AG04450 (cell line): Measurements from ENCODE around the gene KCNAB2. TPM values are rescaled to one million over a fixed set of nuclear protein-coding genes. Genes with fewer than 3 reads are reported as not detected.

Experiments used
- CTCF ChIA-PET: fragments of 300-600, 350-600 bp; formaldehyde crosslinking; extraction: SDS; loops from one replicate; lab custom pipeline; 2022; ENCODE audit warnings: antibody characterized with exemption, inconsistent platforms; lab: Charles Lee
- POLR2A ChIA-PET: fragments of 350-600 bp; formaldehyde crosslinking; extraction: SDS; loops from one replicate; lab custom pipeline; 2021; ENCODE audit warnings: antibody characterized with exemption, inconsistent platforms; lab: Yijun Ruan, JAX
- DNase-seq: peaks from one replicate; pipeline ENCODE4 v3.0.0-alpha.2; 2011; ENCODE audit warnings: low read depth, low spot score
- H3K27ac ChIP-seq: one replicate; pipeline ENCODE4 v1.5.1; 2012; ENCODE audit warnings: low read depth, low read length, control low read depth
- H3K27me3 ChIP-seq: one replicate; pipeline ENCODE4 v1.6.0; 2012; ENCODE audit warnings: low read length; ENCODE audit not compliant: control insufficient read depth, insufficient read depth
- H3K4me3 ChIP-seq: 2 replicates; pipeline ENCODE4 v1.5.1; 2011; ENCODE audit warnings: mild to moderate bottlenecking, low read depth, low read length, control low read depth
- H3K9me3 ChIP-seq: 2 replicates; pipeline ENCODE4 v1.5.1; 2012; ENCODE audit warnings: low read length; ENCODE audit not compliant: control insufficient read depth, insufficient read depth
- CTCF ChIP-seq: IDR thresholded peaks from 2 replicates; pipeline ENCODE4 v1.5.1; 2011; ENCODE audit warnings: low read depth, low read length, control low read depth, inconsistent platforms
- polyA plus RNA-seq: library from polyadenylated mRNA; depleted of rRNA; stranded (reverse); fragments of >200 nt; gene quantifications from 2 replicates; pipeline ENCODE4 v1.2.3, GENCODE V29; 2011

Gene KCNAB2
- polyA plus RNA-seq, 1 experiment = 3.1 TPM

- POLR2A ChIA-PET = no interaction called here
- H3K27me3 ChIP-seq = peaks cover 11% of the 10 kb centered on the region
- H3K4me3 ChIP-seq = no peak overlapping the region
- DNase-seq = no peak
- H3K9me3 ChIP-seq = no peaks in the 10 kb centered on the region
- no peak for TF ChIP-seq CTCF
- CTCF ChIA-PET = no interaction called here
- H3K27ac ChIP-seq = no peak overlapping the region
These were observed 8.3 kb upstream of the KCNAB2 start for GRCh38 chr1:6037338-6037762.

- ChIA-PET POLR2A (no interaction called here), CTCF (interaction anchor here (1.2 kb wide), 1 partner anchor 206 kb away, joined by 3 read pairs; no protein-coding TSS in a partner anchor)
- no peak overlapping the region for H3K4me3 ChIP-seq
- no peak overlapping the region for H3K27ac ChIP-seq
- H3K27me3 ChIP-seq = peaks cover 11% of the 10 kb centered on the region
- DNase-seq = no peak
- H3K9me3 ChIP-seq = no peaks in the 10 kb centered on the region
- TF ChIP-seq CTCF = no peak
These were observed 7.1 kb upstream of the KCNAB2 start for GRCh38 chr1:6038603-6039002.

GRCh38 chr1:6039031-6039430 lies 6.7 kb upstream of the KCNAB2 start:
- no peak for TF ChIP-seq CTCF
- peaks cover 11% of the 10 kb centered on the region for H3K27me3 ChIP-seq
- H3K27ac ChIP-seq = no peak overlapping the region
- no peaks in the 10 kb centered on the region for H3K9me3 ChIP-seq
- POLR2A ChIA-PET = no interaction called here
- CTCF ChIA-PET = interaction anchor here (1.2 kb wide), 1 partner anchor 206 kb away, joined by 3 read pairs; no protein-coding TSS in a partner anchor
- no peak for DNase-seq
- no peak overlapping the region for H3K4me3 ChIP-seq

GRCh38 chr1:6040444-6040843 lies 5.2 kb upstream of the KCNAB2 start:
- Histone ChIP-seq H3K9me3 (no peaks in the 10 kb centered on the region), H3K27ac (no peak overlapping the region), H3K27me3 (peaks cover 10% of the 10 kb centered on the region), H3K4me3 (no peak overlapping the region)
- no peak for TF ChIP-seq CTCF
- ChIA-PET POLR2A (no interaction called here), CTCF (interaction anchor here (1.0 kb wide), 1 partner anchor 164 kb away, joined by 3 read pairs; no protein-coding TSS in a partner anchor)
- DNase-seq = no peak

GRCh38 chr1:6040861-6041415 lies 4.8 kb upstream of the KCNAB2 start:
- H3K9me3 ChIP-seq = no peaks in the 10 kb centered on the region
- no peak overlapping the region for H3K4me3 ChIP-seq
- TF ChIP-seq CTCF = no peak
- H3K27me3 ChIP-seq = peaks cover 12% of the 10 kb centered on the region
- ChIA-PET CTCF (no interaction called here), POLR2A (no interaction called here)
- no peak for DNase-seq
- H3K27ac ChIP-seq = no peak overlapping the region
